Measurements from ENCODE around the gene ENPEP.
"Not testable (repeated sequence)": the region's sequence is repeated elsewhere in the genome, so short reads cannot be mapped to it uniquely, and the experiment has no call there.

ENPEP gene

GRCh38 chr4:110485452-110485851 is 9.5 kb downstream of the ENPEP start:
- no peak for DNase-seq (ENCODE audit: low read depth in 2 of 2)

- DNase-seq (ENCODE audit: low read depth in 2 of 2), result no peak
Measured at GRCh38 chr4:110486256-110486655, 10.3 kb downstream of the ENPEP start.

- not testable (repeated sequence) for DNase-seq (ENCODE audit: low read depth in 2 of 2)
Measured at GRCh38 chr4:110486850-110487249, 10.9 kb downstream of the ENPEP start.

- no peak for DNase-seq (ENCODE audit: low read depth in 2 of 2)
Measured at GRCh38 chr4:110487873-110488272, 11.9 kb downstream of the ENPEP start.

- DNase-seq (ENCODE audit: low read depth in 2 of 2), result no peak
Measured at GRCh38 chr4:110489901-110490508, 14.1 kb downstream of the ENPEP start.

GRCh38 chr4:110492522-110492921 is 16.6 kb downstream of the ENPEP start:
- no peak for DNase-seq (ENCODE audit: low read depth in 2 of 2)

- DNase-seq (ENCODE audit: low read depth in 2 of 2), result no peak
Measured at GRCh38 chr4:110493520-110493919, 17.6 kb downstream of the ENPEP start.

GRCh38 chr4:110498420-110498819 is 22.5 kb downstream of the ENPEP start:
- DNase-seq (ENCODE audit: low read depth in 2 of 2), result no peak

GRCh38 chr4:110499126-110499525 is 23.2 kb downstream of the ENPEP start:
- DNase-seq (ENCODE audit: low read depth in 2 of 2), result no peak

GRCh38 chr4:110501826-110502225 is 25.9 kb downstream of the ENPEP start:
- no peak for DNase-seq (ENCODE audit: low read depth in 2 of 2)

GRCh38 chr4:110503270-110504083 is 27.5 kb downstream of the ENPEP start:
- DNase-seq (ENCODE audit: low read depth in 2 of 2), result no peak

GRCh38 chr4:110504084-110504435 is 28.1 kb downstream of the ENPEP start:
- no peak for DNase-seq (ENCODE audit: low read depth in 2 of 2)

GRCh38 chr4:110505440-110505839 is 29.5 kb downstream of the ENPEP start:
- DNase-seq (ENCODE audit: low read depth in 2 of 2), result no peak

- DNase-seq (ENCODE audit: low read depth in 2 of 2), result no peak
Measured at GRCh38 chr4:110508827-110509710, 33.1 kb downstream of the ENPEP start.

- DNase-seq (ENCODE audit: low read depth in 2 of 2), result no peak
Measured at GRCh38 chr4:110510277-110510676, 34.3 kb downstream of the ENPEP start.

GRCh38 chr4:110510955-110511544 is 35.1 kb downstream of the ENPEP start:
- DNase-seq (ENCODE audit: low read depth in 2 of 2), result no peak

- DNase-seq (ENCODE audit: low read depth in 2 of 2), result no peak
Measured at GRCh38 chr4:110512901-110513300, 36.9 kb downstream of the ENPEP start.

- no peak for DNase-seq (ENCODE audit: low read depth in 2 of 2)
Measured at GRCh38 chr4:110514889-110515479, 39.0 kb downstream of the ENPEP start.

GRCh38 chr4:110515676-110516075 is 39.7 kb downstream of the ENPEP start:
- DNase-seq (ENCODE audit: low read depth in 2 of 2), result no peak

GRCh38 chr4:110516106-110516922 is 40.4 kb downstream of the ENPEP start:
- DNase-seq (ENCODE audit: low read depth in 2 of 2), result peak; percentile 30 to 59
